Measurements from ENCODE around the gene CELF2.

The CELF2 gene

DNA sequence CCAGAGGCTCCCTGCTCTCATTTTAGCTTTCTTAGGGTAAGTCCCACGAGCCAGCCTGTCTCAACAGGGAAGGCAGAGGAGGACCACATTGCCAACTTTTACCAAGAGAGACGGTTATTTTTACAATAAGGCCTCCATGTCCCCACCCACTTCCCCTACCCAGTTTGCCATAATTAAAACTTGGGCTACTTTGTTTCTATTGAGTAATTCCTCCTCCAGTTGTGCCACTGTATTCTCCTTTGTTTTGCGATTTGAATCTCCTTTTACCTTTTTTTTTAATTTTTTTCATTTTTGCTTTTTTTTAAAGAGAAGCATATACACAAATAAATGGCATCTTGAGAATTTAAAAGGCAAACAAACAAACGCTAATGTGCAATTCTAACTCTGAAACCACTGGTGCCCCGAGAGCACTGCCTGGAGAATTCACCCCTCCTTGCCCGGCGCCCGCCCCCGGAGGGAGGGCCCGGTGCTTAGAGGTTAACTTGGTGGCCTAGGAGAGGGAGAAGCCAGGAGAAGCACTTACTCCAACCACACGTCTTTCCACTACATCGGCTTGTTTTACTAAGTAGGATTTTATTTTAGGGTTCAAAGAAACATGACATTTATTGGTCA lies 311.5 kb downstream of the CELF2 start:
- CTCF ChIA-PET = no interaction called here

DNA sequence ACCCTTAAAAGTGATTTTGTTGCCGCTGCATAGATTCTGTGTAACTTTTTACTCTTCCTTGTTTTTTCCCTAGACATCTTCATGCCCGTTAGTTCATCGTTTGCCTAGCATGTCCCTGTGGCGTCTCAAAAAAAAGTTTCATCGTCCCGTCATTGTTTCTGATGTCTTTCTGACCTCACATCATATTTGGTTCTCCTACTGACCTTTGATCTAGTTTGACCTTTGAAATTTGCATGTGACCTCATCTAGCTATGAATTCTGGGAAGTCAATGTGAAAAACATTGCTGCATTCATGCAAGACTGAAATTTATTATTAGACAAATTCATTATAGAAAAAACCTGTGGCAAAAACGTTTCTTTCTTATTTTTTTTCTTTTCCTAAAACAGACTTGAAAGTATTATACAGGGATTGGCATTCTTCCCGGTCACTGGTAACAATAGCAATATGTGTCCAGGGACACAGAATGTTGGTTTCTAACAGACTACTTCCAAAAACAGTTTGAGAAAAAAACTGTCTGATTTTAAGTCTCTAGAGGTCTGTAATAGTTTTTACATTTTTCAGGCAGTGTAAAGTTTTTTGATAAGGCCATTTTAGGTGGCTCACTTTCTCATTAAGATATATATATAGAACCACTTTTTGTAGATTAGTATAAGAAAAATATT lies 312.8 kb downstream of the CELF2 start:
- Histone ChIP-seq H3K4me1 (ENCODE audit: control insufficient read depth, insufficient read depth, low read length) (no peaks in the 10 kb centered on the region), H3K9me3 (ENCODE audit: control insufficient read depth, insufficient read depth, low read depth, low read length) (no peaks in the 10 kb centered on the region), H3K4me3 (ENCODE audit: low read depth, low read length) (no peak overlapping the region), H3K27ac (ENCODE audit: extremely low read depth, low read depth, low read length) (no peak overlapping the region), H3K36me3 (ENCODE audit: control insufficient read depth in 2 of 2, insufficient read depth in 1 of 2, low read length in 2 of 2) (peaks cover 0 to 14% of the 10 kb centered on the region in 2 experiments; a peak in 1 of 3 replicates)
- ChIA-PET CTCF (no interaction called here), POLR2A (no interaction called here)
- no peak for TF ChIP-seq ZEB2 (tag by site-specific recombination; IDR thresholded peaks at IDR 0.05)
- TF ChIP-seq ZNF433 (tag by site-specific recombination; IDR thresholded peaks at IDR 0.05; ENCODE audit: low read depth) = no peak
- no peak for TF ChIP-seq KLF10 (tag by site-specific recombination; IDR thresholded peaks at IDR 0.05)
- TF ChIP-seq MZF1 (tag by site-specific recombination; IDR thresholded peaks at IDR 0.05; ENCODE audit: borderline replicate concordance) = no peak
- TF ChIP-seq ZBTB8A (tag by site-specific recombination; IDR thresholded peaks at IDR 0.05) = no peak
- no peak for TF ChIP-seq ZNF555 (tag by site-specific recombination; conservative IDR thresholded peaks at IDR 0.05)
- TF ChIP-seq, protein P1, sequence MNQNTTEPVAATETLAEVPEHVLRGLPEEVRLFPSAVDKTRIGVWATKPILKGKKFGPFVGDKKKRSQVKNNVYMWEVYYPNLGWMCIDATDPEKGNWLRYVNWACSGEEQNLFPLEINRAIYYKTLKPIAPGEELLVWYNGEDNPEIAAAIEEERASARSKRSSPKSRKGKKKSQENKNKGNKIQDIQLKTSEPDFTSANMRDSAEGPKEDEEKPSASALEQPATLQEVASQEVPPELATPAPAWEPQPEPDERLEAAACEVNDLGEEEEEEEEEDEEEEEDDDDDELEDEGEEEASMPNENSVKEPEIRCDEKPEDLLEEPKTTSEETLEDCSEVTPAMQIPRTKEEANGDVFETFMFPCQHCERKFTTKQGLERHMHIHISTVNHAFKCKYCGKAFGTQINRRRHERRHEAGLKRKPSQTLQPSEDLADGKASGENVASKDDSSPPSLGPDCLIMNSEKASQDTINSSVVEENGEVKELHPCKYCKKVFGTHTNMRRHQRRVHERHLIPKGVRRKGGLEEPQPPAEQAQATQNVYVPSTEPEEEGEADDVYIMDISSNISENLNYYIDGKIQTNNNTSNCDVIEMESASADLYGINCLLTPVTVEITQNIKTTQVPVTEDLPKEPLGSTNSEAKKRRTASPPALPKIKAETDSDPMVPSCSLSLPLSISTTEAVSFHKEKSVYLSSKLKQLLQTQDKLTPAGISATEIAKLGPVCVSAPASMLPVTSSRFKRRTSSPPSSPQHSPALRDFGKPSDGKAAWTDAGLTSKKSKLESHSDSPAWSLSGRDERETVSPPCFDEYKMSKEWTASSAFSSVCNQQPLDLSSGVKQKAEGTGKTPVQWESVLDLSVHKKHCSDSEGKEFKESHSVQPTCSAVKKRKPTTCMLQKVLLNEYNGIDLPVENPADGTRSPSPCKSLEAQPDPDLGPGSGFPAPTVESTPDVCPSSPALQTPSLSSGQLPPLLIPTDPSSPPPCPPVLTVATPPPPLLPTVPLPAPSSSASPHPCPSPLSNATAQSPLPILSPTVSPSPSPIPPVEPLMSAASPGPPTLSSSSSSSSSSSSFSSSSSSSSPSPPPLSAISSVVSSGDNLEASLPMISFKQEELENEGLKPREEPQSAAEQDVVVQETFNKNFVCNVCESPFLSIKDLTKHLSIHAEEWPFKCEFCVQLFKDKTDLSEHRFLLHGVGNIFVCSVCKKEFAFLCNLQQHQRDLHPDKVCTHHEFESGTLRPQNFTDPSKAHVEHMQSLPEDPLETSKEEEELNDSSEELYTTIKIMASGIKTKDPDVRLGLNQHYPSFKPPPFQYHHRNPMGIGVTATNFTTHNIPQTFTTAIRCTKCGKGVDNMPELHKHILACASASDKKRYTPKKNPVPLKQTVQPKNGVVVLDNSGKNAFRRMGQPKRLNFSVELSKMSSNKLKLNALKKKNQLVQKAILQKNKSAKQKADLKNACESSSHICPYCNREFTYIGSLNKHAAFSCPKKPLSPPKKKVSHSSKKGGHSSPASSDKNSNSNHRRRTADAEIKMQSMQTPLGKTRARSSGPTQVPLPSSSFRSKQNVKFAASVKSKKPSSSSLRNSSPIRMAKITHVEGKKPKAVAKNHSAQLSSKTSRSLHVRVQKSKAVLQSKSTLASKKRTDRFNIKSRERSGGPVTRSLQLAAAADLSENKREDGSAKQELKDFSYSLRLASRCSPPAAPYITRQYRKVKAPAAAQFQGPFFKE (tag by site-specific recombination; IDR thresholded peaks at IDR 0.05; ENCODE audit: borderline replicate concordance) = no peak
- TF ChIP-seq ZNF2 (tag by site-specific recombination; IDR thresholded peaks at IDR 0.05) = no peak
- TF ChIP-seq PRDM1 (tag by site-specific recombination; IDR thresholded peaks at IDR 0.05) = no peak
- TF ChIP-seq HOXD13 (CRISPR knock-in tag; IDR thresholded peaks at IDR 0.05; ENCODE audit: borderline replicate concordance) = no peak
- TF ChIP-seq ZNF214 (tag by site-specific recombination; IDR thresholded peaks at IDR 0.05; ENCODE audit: borderline replicate concordance) = no peak
- no peak for TF ChIP-seq ZNF350 (tag by site-specific recombination; IDR thresholded peaks at IDR 0.05)
- TF ChIP-seq ZNF211 (tag by site-specific recombination; IDR thresholded peaks at IDR 0.05; ENCODE audit: low read depth) = no peak
- TF ChIP-seq YY2 (tag by site-specific recombination; IDR thresholded peaks at IDR 0.05) = no peak
- no peak for TF ChIP-seq ZNF202 (tag by site-specific recombination; IDR thresholded peaks at IDR 0.05; ENCODE audit: borderline replicate concordance)
- no peak for TF ChIP-seq ZNF248 (tag by site-specific recombination; IDR thresholded peaks at IDR 0.05)

More for the DNA sequence above, 311.5 kb downstream of the CELF2 start:
- no peaks in the 10 kb centered on the region for H3K4me1 ChIP-seq (ENCODE audit: control insufficient read depth, insufficient read depth, low read length)
- H3K4me3 ChIP-seq (ENCODE audit: low read depth, low read length) = no peak overlapping the region
- no peak for TF ChIP-seq WT1 (tag by site-specific recombination; IDR thresholded peaks at IDR 0.05)
- TF ChIP-seq ZNF521 (tag by site-specific recombination; IDR thresholded peaks at IDR 0.05) = no peak
- no peak for TF ChIP-seq ZNF660 (tag by site-specific recombination; IDR thresholded peaks at IDR 0.05)
- no peak for TF ChIP-seq SCRT2 (tag by site-specific recombination; IDR thresholded peaks at IDR 0.05)
- TF ChIP-seq ZNF514 (tag by site-specific recombination; IDR thresholded peaks at IDR 0.05) = no peak
- no peak for TF ChIP-seq ZNF366 (tag by site-specific recombination; conservative IDR thresholded peaks at IDR 0.05)
- TF ChIP-seq KLF8 (tag by site-specific recombination; IDR thresholded peaks at IDR 0.05) = no peak
- no peak for TF ChIP-seq ZNF239 (tag by site-specific recombination; IDR thresholded peaks at IDR 0.05)
- no peak for TF ChIP-seq FEZF1 (tag by site-specific recombination; IDR thresholded peaks at IDR 0.05)
- no peaks in the 10 kb centered on the region for H3K9me3 ChIP-seq (ENCODE audit: control insufficient read depth, insufficient read depth, low read depth, low read length)
- peaks cover 0 to 21% of the 10 kb centered on the region in 2 experiments; a peak in 1 of 3 replicates for H3K36me3 ChIP-seq (ENCODE audit: control insufficient read depth in 2 of 2, insufficient read depth in 1 of 2, low read length in 2 of 2)
- POLR2A ChIA-PET = no interaction called here
- H3K27ac ChIP-seq (ENCODE audit: extremely low read depth, low read depth, low read length) = no peak overlapping the region
